Breast epithelium (tissue), 3 donors: ENCODE results near the gene PAPOLG.

Source experiments
- CTCF ChIP-seq, 3 donors: fragments of 450-650 bp; IDR thresholded peaks; one replicate each; pipeline ENCODE4 v1.5.1; 2016 to 2017; ENCODE audit warnings: antibody characterized with exemption in 3 of 3, mild to moderate bottlenecking in 3 of 3, moderate library complexity in 3 of 3
- POLR2A ChIP-seq: fragments of 450-650 bp; IDR thresholded peaks from one replicate; pipeline ENCODE4 v1.6.1; 2016; ENCODE audit warnings: antibody characterized with exemption, mild to moderate bottlenecking, moderate library complexity
- POLR2AphosphoS5 ChIP-seq, 3 donors: sonication (generic); formaldehyde crosslinking; IDR thresholded peaks; one replicate each; pipeline ENCODE4 v1.6.1; 2017; ENCODE audit warnings: antibody characterized with exemption in 3 of 3

- TF ChIP-seq CTCF (IDR thresholded peaks at IDR 0.05) (no peak), POLR2A (no peak), POLR2AphosphoS5 (IDR thresholded peaks at IDR 0.05) (no peak)
These were observed 55.7 kb downstream of the PAPOLG start for GRCh38 chr2:60811491-60812375.
